GM23248 (cell line): Measurements from ENCODE around the gene TMEM263. TPM values are rescaled to one million over a fixed set of nuclear protein-coding genes. Genes with fewer than 3 reads are reported as not detected.
"Not testable (repeated sequence)": the region's sequence is repeated elsewhere in the genome, so short reads cannot be mapped to it uniquely, and the experiment has no call there.

Experiments used
- DNase-seq: peaks from one replicate; pipeline ENCODE4 v3.0.0-alpha.2; 2015
- H2AFZ ChIP-seq: fragments of 200-600 bp; sonication (generic); 2 replicates; pipeline ENCODE4 v1.6.1; 2016; ENCODE audit warnings: antibody characterized with exemption
- H3F3A ChIP-seq: fragments of 200-600 bp; sonication (generic); 2 replicates; pipeline ENCODE4 v1.6.1; 2016; ENCODE audit warnings: mild to moderate bottlenecking, antibody characterized with exemption, mixed run types; ENCODE audit not compliant: insufficient read depth
- H3K27ac ChIP-seq: fragments of 200-600 bp; sonication (generic); 2 replicates; pipeline ENCODE4 v1.5.1; 2016; ENCODE audit warnings: mild to moderate bottlenecking
- H3K27me3 ChIP-seq: fragments of 200-600 bp; sonication (generic); replicated peaks from 2 replicates; pipeline ENCODE4 v1.6.1; 2016; ENCODE audit warnings: mild to moderate bottlenecking; ENCODE audit not compliant: insufficient read depth
- H3K36me3 ChIP-seq: fragments of 200-600 bp; sonication (generic); 2 replicates; pipeline ENCODE4 v1.6.1; 2016; ENCODE audit warnings: low read depth, mild to moderate bottlenecking
- H3K4me1 ChIP-seq: fragments of 200-600 bp; sonication (generic); 2 replicates; pipeline ENCODE4 v1.6.1; 2016; ENCODE audit warnings: mild to moderate bottlenecking; ENCODE audit not compliant: insufficient read depth
- H3K4me2 ChIP-seq: fragments of 200-600 bp; sonication (generic); one replicate; pipeline ENCODE4 v1.6.1; 2016; ENCODE audit warnings: mild to moderate bottlenecking; ENCODE audit not compliant: unreplicated experiment
- H3K4me3 ChIP-seq: fragments of 200-600 bp; sonication (generic); 2 replicates; pipeline ENCODE4 v1.5.1; 2016; ENCODE audit warnings: mild to moderate bottlenecking
- H3K79me2 ChIP-seq: fragments of 200-600 bp; sonication (generic); 2 replicates; pipeline ENCODE4 v1.6.1; 2016; ENCODE audit warnings: mild to moderate bottlenecking; ENCODE audit not compliant: insufficient read depth
- H3K9ac ChIP-seq: fragments of 200-600 bp; sonication (generic); 2 replicates; pipeline ENCODE4 v1.6.1; 2016; ENCODE audit warnings: mild to moderate bottlenecking
- H3K9me2 ChIP-seq: fragments of 200-600 bp; sonication (generic); 2 replicates; pipeline ENCODE4 v1.6.1; 2016; ENCODE audit warnings: mixed run types, mild to moderate bottlenecking, moderate library complexity; ENCODE audit not compliant: insufficient read depth
- H3K9me3 ChIP-seq: fragments of 200-600 bp; sonication (generic); one replicate; pipeline ENCODE4 v1.6.1; 2017; ENCODE audit warnings: low read depth
- H4K20me1 ChIP-seq: fragments of 200-600 bp; sonication (generic); 2 replicates; pipeline ENCODE4 v1.6.0; 2016; ENCODE audit not compliant: insufficient read depth
- EZH2 ChIP-seq: fragments of 200-600 bp; sonication (generic); IDR thresholded peaks from 2 replicates; pipeline ENCODE4 v1.6.1; 2018; ENCODE audit warnings: antibody characterized with exemption, mild to moderate bottlenecking; ENCODE audit not compliant: insufficient read depth, poor library complexity, severe bottlenecking
- EZH2phosphoT487 ChIP-seq: fragments of 200-600 bp; sonication (generic); IDR thresholded peaks from 2 replicates; pipeline ENCODE4 v1.6.1; 2018; ENCODE audit warnings: antibody characterized with exemption, moderate library complexity, mild to moderate bottlenecking, low read depth; ENCODE audit not compliant: insufficient read depth
- WGBS, 2 experiments: methylation state at CpG; one replicate each; pipeline ENCODE4 v1.1.6; 2015 to 2017; ENCODE audit warnings: low lambda C conversion rate in 2 of 2, low coverage in 1 of 2; ENCODE audit errors: missing lambda C conversion rate in 2 of 2; 5-methylcytosine and 5-hydroxymethylcytosine counted together
- in situ Hi-C: fragments of 300-500 bp; cut with MboI; formaldehyde crosslinking; loops from 2 replicates; pipeline ENCODE4 v1.15.0; 2020
- polyA plus RNA-seq: library from polyadenylated mRNA; unstranded; fragments of >200 nt; fragmentation: Nextera tagmentation; extraction: Ambion mirVana; gene quantifications from 2 replicates; pipeline ENCODE4 v1.2.1, GENCODE V29; 2016
- total RNA-seq: library from RNA; depleted of rRNA; stranded (reverse); fragments of >200 nt; shearing (Covaris generic); gene quantifications from 2 replicates; pipeline ENCODE4 v1.2.3, GENCODE V29; 2014

The TMEM263 gene
- total and polyA plus RNA-seq, 2 experiments from 2014 or later = 136 to 147 TPM

- Histone ChIP-seq H3K79me2 (peaks cover 20% of the 10 kb centered on the region), H4K20me1 (no peaks in the 10 kb centered on the region), H3K9me2 (no peaks in the 10 kb centered on the region), H3K4me3 (peak overlapping the region; percentile 81), H3K9me3 (no peaks in the 10 kb centered on the region), H3K9ac (peak overlapping the region; percentile 91), H3F3A (peaks cover 20% of the 10 kb centered on the region), H3K27ac (peak overlapping the region; percentile 87), H3K4me1 (peaks cover 35% of the 10 kb centered on the region), H3K4me2 (peak overlapping the region; percentile 93), H3K27me3 (no peaks in the 10 kb centered on the region), H3K36me3 (0 out of 2 replicates have a peak, but pooled peaks cover 3% of the 10 kb centered on the region), H2AFZ (peak overlapping the region; percentile 88)
- in situ Hi-C loops = no loop called here
- 24% methylated on average over 4 of the region's 4 CpGs for WGBS, 2 experiments
- no peak for TF ChIP-seq EZH2phosphoT487
- TF ChIP-seq EZH2 = no peak
- no peak for DNase-seq
Measured at GRCh38 chr12:106986135-106986534, 30.4 kb downstream of the TMEM263 start.

- H4K20me1 ChIP-seq = no peaks in the 10 kb centered on the region
- in situ Hi-C loops = no loop called here
- H3K36me3 ChIP-seq = 0 out of 2 replicates have a peak, but pooled peaks cover 3% of the 10 kb centered on the region
- no peak for TF ChIP-seq EZH2phosphoT487
- no peak for TF ChIP-seq EZH2
- H3F3A ChIP-seq = peaks cover 20% of the 10 kb centered on the region; the same call in 1 of the 2 replicates
- no peaks in the 10 kb centered on the region for H3K9me2 ChIP-seq
- peaks cover 20% of the 10 kb centered on the region for H3K79me2 ChIP-seq
- H3K4me3 ChIP-seq = peak within 1 kb of the TSS; percentile 81
- no peaks in the 10 kb centered on the region for H3K9me3 ChIP-seq
- DNase-seq = peak; percentile 98
- peaks cover 35% of the 10 kb centered on the region for H3K4me1 ChIP-seq
- peak within 1 kb of the TSS; percentile 88 for H2AFZ ChIP-seq
- peak within 1 kb of the TSS; percentile 87 for H3K27ac ChIP-seq
- peak within 1 kb of the TSS; percentile 93 for H3K4me2 ChIP-seq
- H3K9ac ChIP-seq = peak within 1 kb of the TSS; percentile 91
- H3K27me3 ChIP-seq = no peaks in the 10 kb centered on the region
- 0 to 1% methylated on average over 47 of the region's 50 CpGs for WGBS, 2 experiments
Measured at GRCh38 chr12:106986625-106987389, 31.1 kb downstream of the TMEM263 start, which contains the start of gene MTERF2. Gene MTERF2 (minus strand): TSS chr12:106987146. CDS start chr12:106978714, 8,432 bp downstream.

GRCh38 chr12:106987846-106988245 is 32.1 kb downstream of the TMEM263 start:
- H3K9me3 ChIP-seq = no peaks in the 10 kb centered on the region
- H3K36me3 ChIP-seq = peaks cover 5% of the 10 kb centered on the region; the same call in 1 of the 2 replicates
- TF ChIP-seq EZH2 = no peak
- no peak for TF ChIP-seq EZH2phosphoT487
- H3K79me2 ChIP-seq = peaks cover 20% of the 10 kb centered on the region
- H2AFZ ChIP-seq = peak overlapping the region; percentile 88
- DNase-seq = no peak
- peaks cover 20% of the 10 kb centered on the region; the same call in 1 of the 2 replicates for H3F3A ChIP-seq
- 75 to 78% methylated on average over 6 of the region's 6 CpGs for WGBS, 2 experiments
- no peak overlapping the region for H3K27ac ChIP-seq
- in situ Hi-C loops = no loop called here
- no peak overlapping the region for H3K4me3 ChIP-seq
- H3K27me3 ChIP-seq = no peaks in the 10 kb centered on the region
- no peaks in the 10 kb centered on the region for H3K9me2 ChIP-seq
- peaks cover 29% of the 10 kb centered on the region for H3K4me1 ChIP-seq
- no peak overlapping the region; the same call in 1 of the 2 replicates for H3K9ac ChIP-seq
- peak overlapping the region; percentile 93 for H3K4me2 ChIP-seq
- H4K20me1 ChIP-seq = no peaks in the 10 kb centered on the region

GRCh38 chr12:106994579-106995220 is 39.0 kb downstream of the TMEM263 start:
- Histone ChIP-seq H3K4me3 (no peak overlapping the region), H3K9me2 (no peaks in the 10 kb centered on the region), H3K4me1 (peaks cover 10% of the 10 kb centered on the region), H3K4me2 (peak overlapping the region; percentile 59), H3K79me2 (no peaks in the 10 kb centered on the region), H3K27ac (peak overlapping the region; percentile 44), H3K9me3 (no peaks in the 10 kb centered on the region), H4K20me1 (no peaks in the 10 kb centered on the region), H3K36me3 (peaks cover 3% of the 10 kb centered on the region; the same call in 1 of the 2 replicates), H2AFZ (peak overlapping the region; percentile 67), H3K27me3 (no peaks in the 10 kb centered on the region), H3K9ac (peak overlapping the region; percentile 19; the same call in 1 of the 2 replicates), H3F3A (peaks cover 2% of the 10 kb centered on the region; the same call in 1 of the 2 replicates)
- in situ Hi-C loops = no loop called here
- TF ChIP-seq EZH2 (no peak), EZH2phosphoT487 (no peak)
- WGBS, 2 experiments = 24 to 27% methylated on average over 2 of the region's 2 CpGs
- peak; percentile 65 for DNase-seq

GRCh38 chr12:106996102-106996501 is 40.4 kb downstream of the TMEM263 start:
- H3K4me2 ChIP-seq, H3K9me3 ChIP-seq, H3K4me3 ChIP-seq, H3F3A ChIP-seq, H3K27me3 ChIP-seq, H2AFZ ChIP-seq, in situ Hi-C loops, DNase-seq, H3K9me2 ChIP-seq, H3K27ac ChIP-seq, H4K20me1 ChIP-seq, H3K36me3 ChIP-seq, H3K9ac ChIP-seq, H3K79me2 ChIP-seq: not testable (repeated sequence)
- 93 to 95% methylated on average over 5 of the region's 5 CpGs for WGBS, 2 experiments
- H3K4me1 ChIP-seq = peaks cover 10% of the 10 kb centered on the region
